SKM-1 treated with dmso at 0.1 percent for 144 hours (cell line): ENCODE results near the gene CDHR5.

Source experiments
- DNase-seq: peaks from one replicate; lab custom pipeline; 2025; ENCODE audit not compliant: unreplicated experiment; lab: John Stamatoyannopoulos, UW

The CDHR5 gene

DNA sequence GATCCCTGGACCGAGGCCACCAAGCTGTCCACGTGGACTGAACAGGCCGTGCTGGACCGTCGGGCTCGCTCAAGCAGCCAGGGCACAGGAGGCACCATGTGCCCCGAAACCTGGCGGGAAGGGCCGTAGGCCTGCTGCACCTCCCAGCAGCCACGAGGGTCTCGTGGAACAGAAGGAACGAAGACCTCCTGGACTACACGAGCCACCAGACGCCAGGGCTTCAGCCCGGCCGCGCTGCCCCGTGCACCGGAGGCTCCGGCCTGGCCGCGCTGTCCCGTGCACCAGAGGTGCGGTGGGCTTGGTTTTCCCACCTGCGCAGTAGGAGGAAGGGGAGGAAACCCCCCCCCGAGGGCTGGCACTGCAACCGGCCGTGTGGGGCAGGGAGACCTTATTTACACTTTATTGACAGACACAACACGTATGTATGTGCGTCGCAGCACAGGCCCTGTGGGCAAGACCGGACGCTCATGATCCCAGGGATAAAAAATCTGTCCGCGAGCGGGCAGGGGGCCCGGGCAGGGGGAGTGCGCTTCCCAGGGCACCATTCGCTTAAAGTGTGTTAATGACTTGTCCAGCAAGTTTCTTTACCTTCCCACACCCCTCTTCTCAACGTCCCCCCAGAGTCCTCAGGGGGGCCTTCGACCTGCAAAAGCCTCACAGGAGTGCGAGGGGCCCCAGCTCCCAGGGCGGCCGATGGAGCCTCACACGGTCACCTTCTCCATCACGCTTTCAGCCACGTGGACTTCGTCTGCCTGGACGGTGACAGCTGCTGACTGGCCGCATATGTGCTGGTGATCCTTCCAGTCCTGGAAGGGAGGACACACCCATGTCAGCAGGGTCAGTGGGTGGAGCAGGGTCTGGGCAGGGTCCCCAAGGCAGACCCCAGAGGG is 19.3 kb upstream of the CDHR5 start:
- no peak for DNase-seq

- DNase-seq = no peak
Measured at GRCh38 chr11:643366-643765, 18.6 kb upstream of the CDHR5 start.

DNA sequence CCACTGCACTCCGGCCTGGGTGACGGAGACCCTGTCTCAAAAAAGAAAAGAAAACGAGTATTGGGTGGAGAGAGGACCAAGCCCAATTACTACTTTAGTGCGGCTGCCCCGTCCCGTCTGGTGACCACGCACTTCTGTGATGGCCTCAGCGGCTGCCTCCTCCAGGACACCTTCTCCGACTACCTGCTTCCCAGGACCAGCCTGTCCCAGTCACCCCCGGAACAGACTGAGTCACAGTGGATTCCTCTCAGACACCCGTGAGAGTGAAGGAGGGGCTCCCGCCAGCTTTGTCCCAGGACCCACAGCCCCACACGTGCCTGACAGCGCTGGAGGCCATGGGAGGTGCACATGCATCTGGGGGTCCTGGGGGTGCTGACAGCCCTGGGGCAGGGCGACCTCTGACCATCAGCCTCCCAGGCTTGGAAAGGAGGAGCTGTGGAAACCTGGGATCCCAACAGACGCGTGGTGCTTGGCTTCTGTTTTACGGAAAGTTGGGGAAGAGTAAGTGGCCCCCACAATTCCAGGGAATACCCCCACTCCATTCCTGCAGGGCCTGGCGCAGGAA is 17.1 kb upstream of the CDHR5 start:
- DNase-seq = no peak

DNA sequence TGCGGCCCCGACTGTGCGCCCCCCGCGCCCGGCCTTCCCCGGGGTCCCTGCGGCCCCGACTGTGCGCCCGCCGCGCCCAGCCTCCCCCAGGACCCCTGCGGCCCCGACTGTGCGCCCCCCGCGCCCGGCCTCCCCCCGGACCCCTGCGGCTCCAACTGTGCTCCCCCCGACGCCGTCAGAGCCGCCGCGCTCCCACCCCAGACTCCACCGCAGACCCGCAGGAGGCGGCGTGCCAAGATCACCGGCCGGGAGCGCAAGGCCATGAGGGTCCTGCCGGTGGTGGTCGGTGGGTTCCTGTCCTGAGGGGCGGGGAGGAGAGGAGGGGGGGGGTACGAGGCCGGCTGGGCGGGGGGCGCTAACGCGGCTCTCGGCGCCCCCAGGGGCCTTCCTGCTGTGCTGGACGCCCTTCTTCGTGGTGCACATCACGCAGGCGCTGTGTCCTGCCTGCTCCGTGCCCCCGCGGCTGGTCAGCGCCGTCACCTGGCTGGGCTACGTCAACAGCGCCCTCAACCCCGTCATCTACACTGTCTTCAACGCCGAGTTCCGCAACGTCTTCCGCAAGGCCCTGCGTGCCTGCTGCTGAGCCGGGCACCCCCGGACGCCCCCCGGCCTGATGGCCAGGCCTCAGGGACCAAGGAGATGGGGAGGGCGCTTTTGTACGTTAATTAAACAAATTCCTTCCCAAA is 15.4 kb upstream of the CDHR5 start:
- DNase-seq = no peak

DNA sequence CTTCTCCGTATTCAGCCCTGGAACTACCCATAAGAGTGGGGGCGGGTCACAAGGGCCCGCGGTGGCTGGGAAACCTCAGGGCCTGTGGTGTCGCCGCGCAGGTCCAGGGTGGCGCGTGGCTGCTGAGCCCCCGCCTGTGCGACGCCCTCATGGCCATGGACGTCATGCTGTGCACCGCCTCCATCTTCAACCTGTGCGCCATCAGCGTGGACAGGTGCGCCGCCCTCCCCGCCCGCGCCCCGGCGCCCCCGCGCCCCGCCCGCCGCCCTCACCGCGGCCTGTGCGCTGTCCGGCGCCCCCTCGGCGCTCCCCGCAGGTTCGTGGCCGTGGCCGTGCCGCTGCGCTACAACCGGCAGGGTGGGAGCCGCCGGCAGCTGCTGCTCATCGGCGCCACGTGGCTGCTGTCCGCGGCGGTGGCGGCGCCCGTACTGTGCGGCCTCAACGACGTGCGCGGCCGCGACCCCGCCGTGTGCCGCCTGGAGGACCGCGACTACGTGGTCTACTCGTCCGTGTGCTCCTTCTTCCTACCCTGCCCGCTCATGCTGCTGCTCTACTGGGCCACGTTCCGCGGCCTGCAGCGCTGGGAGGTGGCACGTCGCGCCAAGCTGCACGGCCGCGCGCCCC is 14.7 kb upstream of the CDHR5 start:
- DNase-seq = no peak

- DNase-seq = no peak
Measured at GRCh38 chr11:638631-639331, 14.0 kb upstream of the CDHR5 start.

DNA sequence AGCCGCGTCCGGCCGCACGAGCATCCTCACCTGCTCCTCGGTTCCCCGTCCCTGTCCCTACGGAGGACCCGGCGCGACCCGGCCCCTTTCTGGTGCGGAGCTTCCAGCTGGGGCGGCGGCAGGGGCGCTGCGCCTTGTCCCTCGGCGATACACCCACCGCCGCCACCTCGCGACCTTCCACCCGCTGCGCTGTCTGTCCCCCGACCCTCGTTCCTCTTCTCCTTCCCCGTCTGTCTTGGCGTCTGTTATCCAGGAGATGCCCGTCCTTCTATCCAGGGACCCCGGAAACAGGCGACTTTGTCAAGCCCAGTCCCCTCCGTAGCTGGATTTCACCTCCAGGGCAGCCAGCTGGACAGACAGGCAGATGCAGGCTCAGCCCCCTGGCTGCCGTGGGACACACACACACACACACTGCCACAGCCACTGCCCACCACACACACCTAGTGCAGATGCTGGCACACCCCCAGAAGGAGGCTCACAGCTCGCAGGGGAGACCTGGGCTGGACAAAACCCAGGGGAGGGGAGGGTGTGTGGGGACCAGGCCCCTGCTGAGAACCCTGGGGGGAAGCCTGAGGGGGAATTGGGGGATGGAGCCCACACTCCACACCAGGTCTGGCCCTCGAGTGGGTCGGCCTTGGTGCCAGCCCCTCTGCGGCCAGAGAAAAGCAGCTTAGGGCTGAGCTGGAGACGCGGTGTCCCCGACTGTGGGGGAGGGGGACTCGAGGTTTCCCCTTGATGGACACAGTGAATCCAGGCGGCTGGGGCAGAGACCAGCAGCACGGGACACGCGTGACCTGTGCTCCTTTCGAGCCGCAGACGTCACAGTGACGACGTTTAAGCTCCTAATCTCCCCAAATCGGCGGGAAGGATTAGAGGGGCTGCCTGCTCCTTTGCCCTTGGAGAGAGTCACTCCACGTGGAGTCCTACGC is 13.1 kb upstream of the CDHR5 start:
- no peak for DNase-seq

DNA sequence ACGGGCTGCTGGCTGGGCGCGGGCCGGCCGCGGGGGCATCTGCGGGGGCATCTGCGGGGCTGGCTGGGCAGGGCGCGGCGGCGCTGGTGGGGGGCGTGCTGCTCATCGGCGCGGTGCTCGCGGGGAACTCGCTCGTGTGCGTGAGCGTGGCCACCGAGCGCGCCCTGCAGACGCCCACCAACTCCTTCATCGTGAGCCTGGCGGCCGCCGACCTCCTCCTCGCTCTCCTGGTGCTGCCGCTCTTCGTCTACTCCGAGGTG is 12.5 kb upstream of the CDHR5 start:
- DNase-seq = no peak

DNA sequence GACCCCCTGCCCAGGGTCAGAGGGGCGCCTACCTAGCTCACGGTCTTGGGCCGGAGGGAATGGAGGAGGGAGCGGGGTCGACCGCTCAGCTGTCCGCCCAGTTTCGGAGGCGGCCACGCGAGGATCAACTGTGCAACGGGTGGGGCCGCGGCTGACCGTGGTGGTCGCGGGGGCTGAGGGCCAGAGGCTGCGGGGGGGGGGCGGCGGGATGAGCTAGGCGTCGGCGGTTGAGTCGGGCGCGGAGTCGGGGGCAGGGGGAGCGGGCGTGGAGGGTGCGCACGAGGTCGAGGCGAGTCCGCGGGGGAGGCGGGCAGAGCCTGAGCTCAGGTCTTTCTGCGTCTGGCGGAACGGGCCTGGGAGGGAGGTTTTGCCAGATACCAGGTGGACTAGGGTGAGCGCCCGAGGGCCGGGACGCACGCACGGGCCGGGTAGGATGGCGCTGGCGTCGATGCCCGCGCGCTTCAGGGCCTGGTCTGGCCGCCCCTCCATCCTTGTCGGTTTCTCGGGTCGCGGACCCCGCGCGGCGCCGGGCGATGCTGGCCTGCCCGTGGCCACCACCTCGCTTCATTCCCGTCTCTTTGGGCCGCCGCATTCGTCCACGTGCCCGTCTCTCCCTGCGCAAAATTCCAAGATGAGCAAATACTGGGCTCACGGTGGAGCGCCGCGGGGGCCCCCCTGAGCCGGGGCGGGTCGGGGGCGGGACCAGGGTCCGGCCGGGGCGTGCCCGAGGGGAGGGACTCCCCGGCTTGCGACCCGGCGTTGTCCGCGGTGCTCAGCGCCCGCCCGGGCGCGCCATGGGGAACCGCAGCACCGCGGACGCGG is 12.0 kb upstream of the CDHR5 start, which contains the start of gene DRD4:
TSS of gene DRD4 (plus strand) at position 759 of the 822 bp plus-strand sequence. CDS start at position 795, 36 bp downstream.
- DNase-seq = no peak

- no peak for DNase-seq
Measured at GRCh38 chr11:635945-636510, 11.3 kb upstream of the CDHR5 start.

DNA sequence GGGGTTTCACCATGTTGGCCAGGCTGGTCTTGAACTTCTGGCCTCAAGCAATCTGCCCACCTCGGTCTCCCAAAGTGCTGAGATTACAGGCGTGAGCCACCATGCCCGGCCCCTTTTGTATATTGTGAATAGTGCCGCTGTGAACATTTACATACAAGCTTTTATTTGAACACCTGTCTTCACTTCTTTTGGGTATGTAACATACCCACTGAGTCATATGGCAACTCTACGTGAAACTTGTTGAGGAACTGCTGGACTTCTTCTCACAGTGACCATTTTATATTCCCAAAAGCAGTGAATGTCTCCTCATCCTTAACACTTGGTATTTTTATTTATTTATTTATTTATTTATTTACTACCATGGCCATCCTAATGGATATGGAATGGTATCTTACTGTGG is 6.1 kb upstream of the CDHR5 start:
- DNase-seq = no peak

DNA sequence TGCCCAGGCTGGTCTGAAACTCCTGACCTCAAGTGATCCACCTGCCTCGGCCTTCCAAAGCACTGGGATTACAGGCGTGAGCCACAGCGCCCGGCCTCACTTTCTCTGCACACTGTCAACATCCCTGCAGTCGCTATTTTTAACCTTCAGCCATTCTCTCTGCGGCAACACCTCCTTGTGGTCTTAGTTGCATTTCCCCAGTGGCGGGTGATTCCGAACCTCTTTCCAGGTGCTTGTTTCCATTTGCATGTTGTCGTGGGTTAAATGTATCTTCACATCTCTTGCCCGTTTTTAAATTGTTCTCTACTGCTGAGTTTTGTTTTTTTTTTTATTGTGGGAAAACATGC is 4.5 kb upstream of the CDHR5 start:
- DNase-seq = no peak

- no peak for DNase-seq
Measured at GRCh38 chr11:628056-628455, 3.3 kb upstream of the CDHR5 start.

GRCh38 chr11:627308-627576 is 2.5 kb upstream of the CDHR5 start:
- no peak for DNase-seq

GRCh38 chr11:626475-627307 is 1.9 kb upstream of the CDHR5 start, which contains the start of gene SCT:
TSS of gene SCT (minus strand) at chr11:627181. CDS start at chr11:627143, 38 bp downstream.
- DNase-seq = no peak

DNA sequence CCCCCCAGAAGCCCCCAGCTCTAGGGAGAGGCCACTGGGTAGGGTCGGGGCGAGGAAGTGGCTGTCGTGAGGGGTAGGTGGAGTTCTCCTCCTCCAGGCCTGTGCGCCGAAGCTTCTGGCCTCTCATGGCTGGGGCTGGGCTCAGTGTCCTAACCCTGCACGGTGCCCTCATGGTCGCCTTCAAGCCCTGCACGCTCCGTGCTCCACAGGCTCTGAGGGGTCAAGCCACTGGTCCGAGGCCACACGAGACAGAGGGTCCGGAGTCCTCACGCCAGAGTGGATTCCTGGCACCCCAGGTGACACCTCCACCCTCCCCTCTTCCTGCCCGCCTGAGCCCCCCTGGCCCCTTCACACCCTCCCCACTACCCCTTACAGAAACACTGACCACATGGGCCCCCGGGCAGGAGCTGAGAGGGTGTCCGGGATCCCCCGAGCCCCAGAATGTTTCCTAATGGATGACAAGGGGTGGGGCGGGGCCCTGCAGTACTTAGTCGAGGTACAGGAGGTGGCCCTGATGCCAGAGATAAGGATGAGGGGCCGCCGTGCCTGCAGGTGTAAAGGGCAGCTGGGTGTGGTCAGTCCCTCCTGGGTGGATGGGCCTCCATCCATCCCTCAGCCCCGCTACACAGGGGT is 997 bp upstream of the CDHR5 start:
- no peak for DNase-seq

- no peak for DNase-seq
Measured at GRCh38 chr11:623999-624704, 603 bp downstream of the CDHR5 start.
